PC-3 (cell line): ENCODE data around the gene CAMK2B.

ENCODE experiments used
- CTCF ChIP-seq: fragments of 300-600 bp; sonication (generic); conservative IDR thresholded peaks from 2 replicates; pipeline ENCODE4 v1.5.1; 2017; ENCODE audit warnings: antibody characterized with exemption, low read depth, mild to moderate bottlenecking, low read length
- EZH2phosphoT487 ChIP-seq: fragments of 300-600 bp; sonication (generic); IDR thresholded peaks from 2 replicates; pipeline ENCODE4 v1.6.1; 2018; ENCODE audit warnings: mild to moderate bottlenecking, antibody characterized with exemption, low read length, borderline replicate concordance

- TF ChIP-seq EZH2phosphoT487 (no peak), CTCF (no peak)
These were observed 149.7 kb downstream of the CAMK2B start for GRCh38 chr7:44175730-44176129.
